NCI-H2081 (cell line): ENCODE data around the gene GATA5.
A peak's percentile ranks its signal among the peaks of the same experiment; 100 is the strongest.

Source experiments
- DNase-seq, 2 experiments: peaks; one replicate each; lab custom pipeline; 2025; lab: John Stamatoyannopoulos, UW

The GATA5 gene

DNA sequence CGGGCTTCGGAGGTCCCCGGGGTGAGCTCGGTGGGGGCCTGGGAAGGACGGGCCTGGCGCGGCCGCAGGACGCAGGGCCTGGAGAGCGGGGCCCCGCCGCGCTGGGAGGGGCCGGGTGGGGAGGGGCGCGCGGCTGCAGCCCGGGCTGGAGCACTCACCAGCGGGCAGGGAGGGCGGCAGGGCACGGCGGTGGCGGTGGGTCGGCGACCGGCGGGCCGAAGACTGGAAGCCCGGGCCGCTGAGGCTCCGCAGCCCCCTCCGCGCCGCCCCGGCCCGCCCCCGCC, at the start of gene GATA5:
GATA5 (minus strand) TSS at position 224 of the 284 bp plus-strand sequence. CDS start 474 bp downstream, outside the sequence.
- DNase-seq: no peak

- DNase-seq: no peak
Observed at GRCh38 chr20:62525014-62525413, 49.2 kb upstream of the GATA5 start.

- no peak for DNase-seq
Observed at GRCh38 chr20:62524505-62524911, 48.7 kb upstream of the GATA5 start.

GRCh38 chr20:62523473-62524203, 47.8 kb upstream of the GATA5 start:
- DNase-seq: no peak

- no peak for DNase-seq
Observed at GRCh38 chr20:62522748-62523396, 47.1 kb upstream of the GATA5 start.

DNA sequence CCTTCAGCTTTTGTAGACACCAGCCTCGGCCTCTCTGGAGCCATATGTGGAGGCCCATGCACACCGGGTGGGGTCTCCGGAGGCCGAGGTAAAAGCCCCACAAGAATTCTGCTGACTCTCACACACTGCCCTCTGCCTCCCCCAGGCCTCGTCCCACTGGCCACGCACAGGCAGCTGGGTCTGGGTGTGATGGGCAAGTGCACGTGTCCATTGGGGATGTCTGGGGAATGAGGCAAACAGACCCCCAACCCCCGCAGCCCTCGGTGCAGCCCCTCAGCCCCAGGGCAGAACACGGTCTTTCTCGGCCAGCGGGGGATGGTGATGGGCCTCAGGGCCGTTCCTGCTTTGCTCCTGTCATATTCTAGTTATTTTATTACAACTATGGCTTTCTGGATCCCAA, 44.0 kb upstream of the GATA5 start:
- no peak for DNase-seq

DNA sequence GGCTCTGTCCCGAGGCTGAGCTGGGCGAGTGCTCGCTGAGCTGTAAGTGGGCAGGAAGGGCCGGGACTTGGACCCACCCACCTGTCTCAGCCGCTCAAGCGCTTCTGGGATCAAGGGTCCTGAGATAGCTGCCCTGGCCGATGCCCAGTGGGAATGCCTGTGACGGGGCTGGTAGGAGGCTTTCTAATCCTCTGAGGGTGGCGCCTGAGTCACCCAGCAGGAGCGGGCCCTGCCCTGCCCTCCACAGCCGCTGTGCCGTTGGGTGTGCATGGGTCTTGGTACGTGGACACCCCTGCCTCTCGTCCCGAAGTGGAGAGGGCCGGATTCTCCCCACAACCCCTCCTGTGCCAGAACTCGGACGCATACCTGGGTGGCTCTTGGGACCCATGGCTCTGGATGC, 43.1 kb upstream of the GATA5 start:
- no peak for DNase-seq

DNA sequence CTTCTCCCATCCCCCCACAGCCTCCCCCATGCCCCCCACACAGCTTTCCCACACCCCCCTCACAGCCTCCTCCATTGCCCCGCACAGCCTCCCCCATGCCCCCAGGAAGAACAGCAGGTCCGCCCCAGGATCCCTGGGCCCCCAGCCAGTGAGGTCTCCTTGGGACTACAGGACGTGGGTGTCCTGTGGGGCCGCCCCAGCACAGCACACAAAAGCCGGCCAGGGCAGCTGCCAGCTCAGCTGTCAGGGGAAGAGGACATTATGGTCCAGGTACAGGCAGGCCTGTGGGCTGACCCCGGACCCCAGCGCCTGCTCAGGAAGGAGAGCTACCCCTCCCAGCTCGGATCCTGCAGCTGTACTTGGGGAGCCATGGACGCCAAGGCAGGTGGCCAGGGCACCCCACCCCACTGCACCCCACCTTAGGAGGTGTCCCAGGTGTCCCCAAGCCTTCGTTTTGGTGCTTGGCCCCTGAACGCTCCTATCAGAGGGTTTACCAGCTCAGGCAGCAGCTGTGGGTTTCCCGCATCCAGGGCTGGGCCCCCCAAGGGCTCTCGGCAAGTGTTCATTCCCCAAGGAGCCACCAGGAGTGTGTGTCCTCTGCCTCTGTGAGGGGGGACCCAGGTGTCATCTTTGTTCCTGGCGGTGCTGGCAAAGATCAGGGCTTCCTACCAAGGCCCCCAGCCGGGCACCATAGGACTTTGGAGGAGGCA, 42.3 kb upstream of the GATA5 start:
- no peak for DNase-seq

DNA sequence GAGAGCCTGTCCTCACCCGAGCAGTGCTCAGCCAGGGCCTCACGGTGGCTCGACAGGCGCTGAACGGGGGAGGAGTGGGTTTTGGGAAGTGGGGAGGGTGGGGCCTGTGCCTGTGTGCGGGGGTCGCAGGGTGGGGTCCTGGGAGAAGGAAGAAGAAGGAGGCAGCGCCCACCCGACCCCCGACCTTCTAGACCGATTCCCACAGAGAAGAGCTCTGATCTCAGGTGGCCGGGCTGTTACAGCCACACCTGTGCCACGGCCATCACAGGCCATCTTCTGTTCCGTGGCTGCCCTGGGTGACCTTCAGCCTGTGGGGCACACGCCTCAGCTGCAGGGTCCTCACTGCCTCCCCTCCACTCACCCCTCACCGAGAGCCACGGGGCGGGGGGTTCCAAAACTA, 41.4 kb upstream of the GATA5 start:
- no peak for DNase-seq

DNA sequence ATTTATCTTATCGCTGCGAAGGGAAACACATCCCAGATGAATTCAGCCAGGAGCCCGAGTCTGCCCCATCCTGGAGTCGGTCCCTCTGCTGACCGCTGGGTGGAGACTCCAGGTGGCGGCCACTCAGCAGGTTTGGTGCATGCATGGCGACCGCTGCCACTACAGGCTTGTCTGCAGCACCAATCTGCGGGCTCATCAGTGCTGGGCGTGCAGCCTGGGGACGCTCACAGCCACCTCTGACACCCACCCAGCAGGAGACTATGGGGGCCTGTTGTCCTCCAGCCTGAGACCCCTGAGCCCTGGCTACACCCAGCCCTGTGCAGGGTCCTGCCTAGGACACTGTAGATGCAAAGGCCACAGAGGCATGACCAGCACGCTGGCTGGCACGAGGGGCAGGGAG, 40.5 kb upstream of the GATA5 start:
- no peak for DNase-seq

DNA sequence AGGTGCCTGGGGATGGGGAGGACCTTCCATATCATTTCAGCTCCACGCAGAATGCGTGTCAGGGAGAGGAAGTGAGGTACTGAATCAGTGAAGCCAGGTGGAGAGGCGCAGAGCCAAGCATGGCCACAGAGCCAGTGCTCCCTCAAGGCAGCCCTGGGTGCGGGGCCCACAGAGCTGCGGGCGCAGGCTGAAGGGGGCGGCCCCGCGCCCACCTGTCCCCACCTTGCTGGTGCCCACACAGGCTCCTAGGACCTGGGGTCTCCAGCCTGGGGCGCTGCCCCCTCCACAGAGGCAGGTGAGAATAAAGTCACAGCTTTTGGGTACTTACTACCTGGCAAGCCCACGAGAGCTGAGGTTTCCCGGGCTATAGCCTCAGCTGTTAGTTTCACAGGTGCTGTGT, 40.0 kb upstream of the GATA5 start:
- no peak for DNase-seq

- no peak for DNase-seq
Observed at GRCh38 chr20:62515280-62515679, 39.5 kb upstream of the GATA5 start.

GRCh38 chr20:62513991-62514390, 38.2 kb upstream of the GATA5 start:
- DNase-seq: no peak

- no peak for DNase-seq
Observed at GRCh38 chr20:62511915-62512610, 36.3 kb upstream of the GATA5 start.

GRCh38 chr20:62511300-62511914, 35.6 kb upstream of the GATA5 start:
- no peak for DNase-seq

GRCh38 chr20:62508641-62509051, 32.9 kb upstream of the GATA5 start:
- peak in 1 of 2 experiments; percentile 13 for DNase-seq

- DNase-seq: no peak
Observed at GRCh38 chr20:62507991-62508640, 32.3 kb upstream of the GATA5 start.

DNA sequence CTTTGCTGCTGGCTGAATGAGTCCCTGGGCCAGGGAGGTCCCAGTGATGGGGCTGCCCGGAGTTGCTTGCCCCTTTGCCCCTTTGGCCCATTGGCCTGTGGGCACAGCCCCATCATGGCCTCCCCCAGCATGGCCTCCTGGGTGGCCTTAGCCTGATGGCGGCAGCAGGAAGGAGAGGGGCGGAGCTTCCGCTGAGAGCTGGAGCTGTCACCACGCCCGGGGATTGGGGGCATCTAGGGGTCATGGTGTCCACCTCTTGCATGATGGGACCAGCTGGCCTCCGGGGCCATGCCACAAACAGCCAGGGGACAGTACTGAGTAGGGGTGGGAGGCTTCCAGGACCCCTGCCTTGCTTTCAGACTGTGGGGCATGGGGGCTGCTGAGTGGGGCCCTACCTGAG, 31.5 kb upstream of the GATA5 start:
- no peak for DNase-seq

DNA sequence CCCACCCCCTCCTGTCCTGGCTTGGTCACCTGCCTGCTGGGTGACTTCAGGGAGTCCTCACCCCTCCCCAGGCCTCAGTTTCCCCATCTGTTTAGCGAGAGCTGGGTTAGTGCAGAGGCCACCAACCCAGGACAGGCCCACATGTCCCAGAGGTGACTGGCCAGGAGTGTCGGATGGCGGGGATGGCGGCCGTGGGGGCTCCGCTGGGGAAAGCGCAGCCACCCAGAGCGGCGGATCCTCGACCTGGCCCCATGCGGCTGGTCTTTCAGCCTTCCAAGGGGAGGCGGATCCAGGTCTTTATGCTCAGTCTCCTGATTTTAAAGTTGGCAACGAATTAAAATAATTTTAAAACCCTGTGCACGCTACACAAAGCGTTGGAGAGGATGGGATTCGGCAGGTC, 31.0 kb upstream of the GATA5 start:
- no peak for DNase-seq

DNA sequence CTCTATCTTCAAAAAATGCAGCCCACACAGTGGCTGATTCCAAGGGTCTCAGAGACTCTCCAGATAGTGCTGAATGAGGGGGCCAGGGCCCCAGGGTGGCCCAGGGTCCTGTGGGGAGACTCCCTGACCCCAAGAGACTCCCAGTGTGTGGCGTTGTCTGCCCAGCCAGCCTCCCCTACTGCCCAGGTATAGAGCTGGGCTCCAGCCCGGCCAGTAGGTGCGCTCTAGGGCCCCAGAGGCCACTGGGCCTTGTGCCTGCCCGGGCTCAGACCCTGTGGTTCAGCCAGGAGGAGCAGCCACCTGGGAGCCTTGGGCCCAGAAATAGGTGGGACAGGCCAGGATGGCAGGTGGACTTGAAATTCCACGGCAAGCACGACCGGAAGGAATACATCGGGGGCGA, 30.3 kb upstream of the GATA5 start:
- DNase-seq: no peak

DNA sequence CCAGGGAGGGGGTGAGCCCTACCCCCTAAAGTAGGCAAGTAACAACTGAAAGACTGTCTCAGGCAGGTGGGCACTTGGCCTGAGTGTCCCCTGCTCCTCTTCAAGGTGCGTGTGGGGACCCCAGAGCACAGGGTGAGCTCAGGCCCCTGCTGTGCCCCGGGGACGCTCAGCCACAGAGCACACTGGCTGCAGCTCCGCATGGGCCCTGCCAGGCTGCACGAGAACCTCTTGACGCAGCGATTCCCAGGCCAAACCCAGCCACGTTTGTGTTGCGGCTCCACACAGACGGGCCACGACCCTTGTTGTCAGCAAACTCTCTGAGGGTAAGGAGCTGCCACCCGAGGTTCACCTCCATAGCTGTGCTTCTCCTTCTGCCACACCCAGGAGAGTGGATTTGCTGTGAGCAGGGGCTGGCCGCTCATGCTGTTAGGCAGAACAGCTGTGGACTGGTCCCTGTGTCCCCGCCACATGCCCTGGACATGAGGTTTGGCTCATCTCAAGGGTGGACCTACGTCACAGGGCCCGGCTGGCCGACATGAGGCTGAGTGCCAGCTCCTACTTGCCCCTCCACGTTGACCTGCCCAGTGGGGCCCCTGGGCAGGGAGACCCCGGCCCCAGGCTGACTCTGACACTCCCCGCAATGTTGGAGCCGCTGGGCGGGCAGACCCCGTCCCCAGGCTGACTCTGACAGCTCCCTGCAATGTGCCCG, 29.7 kb upstream of the GATA5 start:
- no peak for DNase-seq
